ENCODE results near the gene MAPK12.
"Not testable (repeated sequence)": the region's sequence is repeated elsewhere in the genome, so short reads cannot be mapped to it uniquely, and the experiment has no call there.

Gene MAPK12

DNA sequence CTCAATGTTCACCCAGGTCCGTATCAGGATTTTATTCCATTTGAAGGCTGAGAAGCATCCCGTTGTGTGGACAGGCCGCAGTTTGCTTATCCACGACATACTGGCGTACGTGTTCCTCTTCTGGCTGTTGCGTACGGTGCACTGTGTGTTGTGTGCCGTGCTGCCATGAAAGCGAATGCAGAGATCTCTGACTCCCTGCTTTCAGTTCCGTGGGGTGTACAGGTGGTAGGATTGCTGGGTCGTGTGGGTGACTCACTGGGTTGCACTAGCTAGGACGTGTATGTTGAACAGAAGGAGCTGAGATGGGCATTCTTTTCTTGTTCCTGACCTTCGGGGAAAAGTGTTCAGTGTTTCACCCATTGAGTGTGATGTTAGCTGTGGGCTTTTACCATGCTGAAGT, 50.3 kb downstream of the MAPK12 start:
- DNase-seq (ENCODE audit: insufficient read length, low spot score): no peak
- no peak for FAIRE-seq
- no peak for TF ChIP-seq POLR2A (IDR thresholded peaks at IDR 0.05; ENCODE audit: low read depth, low read length)

DNA sequence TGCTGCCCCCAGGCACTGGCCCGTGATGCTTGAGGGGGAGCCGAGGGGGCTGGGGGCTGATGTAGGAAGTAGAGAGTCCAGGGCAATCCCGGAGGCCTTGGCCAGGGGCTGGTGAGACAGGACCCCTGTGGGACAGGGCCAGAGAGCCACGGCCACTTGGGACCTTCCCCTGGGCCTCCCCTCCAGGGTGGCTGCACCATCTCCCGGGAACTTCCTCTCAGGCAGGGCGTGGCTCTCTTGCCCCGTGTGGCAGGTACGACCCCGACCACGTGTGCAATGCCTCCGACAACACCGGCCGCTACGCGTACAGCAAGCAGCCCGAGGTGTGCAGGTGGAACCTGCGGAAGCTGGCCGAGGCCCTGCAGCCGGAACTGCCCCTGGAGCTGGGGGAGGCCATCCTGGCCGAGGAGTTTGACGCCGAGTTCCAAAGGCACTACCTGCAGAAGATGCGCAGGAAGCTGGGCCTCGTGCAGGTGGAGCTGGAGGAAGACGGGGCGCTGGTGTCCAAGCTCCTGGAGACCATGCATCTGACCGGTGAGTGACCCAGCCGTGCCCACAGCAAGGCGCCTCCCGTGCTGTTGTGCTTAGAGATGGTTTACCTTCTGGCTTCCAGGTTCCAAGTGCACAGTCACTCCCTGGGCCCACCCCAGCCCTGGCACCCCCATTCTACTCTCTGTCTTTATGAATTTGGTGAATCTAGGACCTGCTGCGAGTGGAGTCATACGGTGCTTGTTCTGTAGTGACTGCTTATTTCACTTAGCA, 50.9 kb downstream of the MAPK12 start:
- DNase-seq (ENCODE audit: insufficient read length, low spot score) (no peak), FAIRE-seq (no peak)
- TF ChIP-seq POLR2A (IDR thresholded peaks at IDR 0.05; ENCODE audit: low read depth, low read length): no peak

DNA sequence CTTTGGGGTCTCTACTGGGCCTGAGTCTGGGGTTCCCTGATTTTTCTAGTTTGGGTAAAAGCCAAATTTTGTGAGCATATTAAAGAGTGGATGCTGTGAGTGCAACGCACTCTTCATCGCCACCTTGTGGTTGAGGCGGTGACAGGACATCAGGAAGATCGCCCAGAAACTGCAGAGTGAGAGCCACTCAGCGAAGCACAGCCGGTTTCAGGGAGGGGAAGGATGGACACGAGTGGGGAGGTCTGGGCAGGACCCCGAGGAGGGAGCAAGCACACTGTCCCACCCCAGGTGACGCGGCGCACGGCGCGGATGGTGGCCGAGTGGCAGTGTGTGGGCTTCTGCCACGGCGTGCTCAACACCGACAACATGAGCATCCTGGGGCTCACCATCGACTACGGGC, 51.6 kb downstream of the MAPK12 start:
- FAIRE-seq: no peak
- peak; percentile 64 for DNase-seq (ENCODE audit: insufficient read length, low spot score)
- TF ChIP-seq POLR2A (IDR thresholded peaks at IDR 0.05; ENCODE audit: low read depth, low read length): no peak

DNA sequence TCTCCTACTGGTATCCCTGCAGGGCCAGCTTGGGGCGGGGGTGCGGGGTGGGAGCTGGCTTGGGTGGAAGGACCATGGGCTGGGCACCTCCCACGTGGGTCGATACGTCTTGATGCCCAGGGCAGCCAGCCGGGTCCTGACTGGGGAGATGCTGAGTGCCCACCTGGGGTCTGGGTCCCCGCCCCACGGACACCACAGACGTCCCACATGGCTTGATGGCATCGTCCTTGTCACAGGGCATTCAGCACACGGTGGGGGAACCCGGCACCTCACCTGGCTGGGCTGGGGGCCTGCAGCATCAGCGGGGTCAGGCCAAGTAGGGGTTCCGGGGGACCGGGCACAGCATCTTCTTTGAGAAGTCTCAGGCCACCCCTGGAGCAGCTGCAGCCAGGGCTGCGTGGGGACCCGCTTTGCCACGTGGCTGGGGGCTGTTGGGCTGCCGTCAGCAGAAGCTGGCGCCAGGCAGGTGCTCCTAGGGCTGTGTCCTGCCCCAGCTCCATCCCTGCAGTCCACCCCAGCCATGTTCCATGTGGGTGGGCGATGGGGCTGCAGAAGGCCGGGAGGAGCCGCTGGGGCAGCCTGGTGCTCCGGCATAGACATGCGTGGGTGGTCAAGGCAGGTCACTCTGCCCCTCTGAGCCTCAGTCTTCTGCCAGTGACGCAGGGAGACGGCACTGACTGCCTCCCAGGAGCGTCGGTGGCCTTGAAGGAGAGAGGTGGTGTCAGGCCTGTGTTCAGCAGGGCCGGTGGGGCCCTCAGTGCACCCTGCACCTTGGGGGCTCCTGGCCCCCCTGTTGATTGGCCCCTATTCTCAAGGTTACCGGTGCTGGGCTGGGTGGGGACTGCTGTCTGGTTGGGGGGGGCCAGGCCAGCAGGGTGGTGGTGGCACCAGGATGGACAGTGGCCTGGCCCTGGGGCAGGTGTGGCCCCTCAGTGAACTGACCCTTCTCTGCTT, 52.3 kb downstream of the MAPK12 start:
- no peak for FAIRE-seq
- no peak for TF ChIP-seq POLR2A (IDR thresholded peaks at IDR 0.05; ENCODE audit: low read depth, low read length)
- DNase-seq (ENCODE audit: insufficient read length, low spot score): no peak

DNA sequence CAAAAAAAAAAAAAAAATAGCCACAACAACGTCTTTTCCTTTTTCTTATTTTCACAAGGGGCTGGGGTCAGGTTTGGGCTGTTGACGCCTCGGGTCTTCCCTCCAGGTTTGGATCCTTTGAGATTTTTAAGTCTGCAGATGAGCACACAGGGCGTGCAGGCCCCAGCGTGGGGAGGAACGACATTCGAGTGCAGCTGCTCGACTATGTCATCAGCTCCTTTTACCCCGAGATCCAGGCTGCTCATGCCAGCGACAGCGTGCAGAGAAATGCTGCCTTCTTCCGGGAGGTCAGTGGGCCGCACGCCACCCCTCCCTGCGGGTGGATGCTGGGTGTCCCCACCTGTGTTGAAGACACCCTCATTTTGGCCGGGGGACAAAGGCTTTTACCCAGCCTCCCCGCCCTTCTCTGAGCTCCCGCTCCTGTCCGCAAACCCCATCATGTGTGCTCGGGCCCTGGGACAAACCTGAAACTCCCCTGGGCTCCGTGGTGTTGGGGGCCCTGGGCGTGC, 53.0 kb downstream of the MAPK12 start:
- no peak for DNase-seq (ENCODE audit: insufficient read length, low spot score)
- no peak for FAIRE-seq
- TF ChIP-seq POLR2A (IDR thresholded peaks at IDR 0.05; ENCODE audit: low read depth, low read length): no peak

DNA sequence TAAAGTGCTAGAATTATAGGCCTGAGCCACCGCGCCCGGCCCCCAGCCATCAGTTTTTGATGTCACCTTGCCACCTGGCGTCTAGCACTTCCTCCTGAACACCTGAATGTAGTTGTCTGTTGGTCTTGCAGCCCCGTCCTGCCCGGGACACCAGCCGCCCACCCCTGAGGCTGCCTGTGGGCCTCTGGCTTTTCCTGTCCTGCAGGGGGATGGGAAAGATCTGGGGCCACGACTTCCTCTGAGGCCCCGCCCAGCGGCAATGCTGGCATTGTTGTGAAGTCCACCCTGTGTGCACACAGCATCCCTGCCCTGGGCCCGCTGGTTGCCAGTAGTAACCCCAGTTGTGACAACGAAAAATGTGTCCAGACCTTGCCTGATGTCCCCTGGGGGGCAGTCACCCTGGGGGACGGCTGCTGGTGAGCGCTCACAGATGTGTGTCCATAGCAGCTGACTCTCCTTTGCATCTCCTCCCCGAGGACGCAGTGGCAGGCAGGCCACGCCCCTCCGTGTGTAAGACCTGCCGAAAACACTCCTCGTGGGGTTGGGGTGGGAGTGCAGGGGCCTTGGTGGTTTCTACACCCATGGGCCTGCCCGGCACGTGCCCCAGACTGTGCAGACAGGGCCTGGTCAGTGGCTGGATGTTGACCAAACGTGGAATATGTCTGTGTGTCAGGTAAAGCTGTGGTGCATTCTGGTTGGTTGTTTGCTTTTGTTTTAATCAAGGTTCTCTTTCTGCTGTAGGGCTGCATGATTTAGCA, 53.9 kb downstream of the MAPK12 start:
- TF ChIP-seq POLR2A (IDR thresholded peaks at IDR 0.05; ENCODE audit: low read depth, low read length): no peak
- no peak for DNase-seq (ENCODE audit: insufficient read length, low spot score)
- FAIRE-seq: no peak

DNA sequence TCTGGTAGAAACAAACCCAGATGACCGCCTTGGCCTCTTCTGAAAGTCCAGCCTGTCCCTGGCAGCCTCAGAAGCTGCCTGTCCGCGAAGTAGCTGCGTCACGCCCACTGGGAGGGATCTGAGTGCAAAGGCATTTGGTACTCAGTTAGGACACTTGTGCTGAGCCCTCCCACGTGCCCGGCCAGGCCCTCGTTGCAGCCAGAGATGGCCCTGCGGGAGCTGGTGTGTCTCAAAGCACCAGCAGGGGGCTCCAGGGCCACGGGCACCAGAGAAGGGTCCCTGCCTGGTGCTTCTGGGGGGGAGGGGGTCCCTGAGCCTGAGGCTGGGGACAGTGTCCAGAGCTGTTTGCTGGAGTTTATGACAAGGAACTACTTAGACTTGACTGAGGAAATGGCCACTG, 54.9 kb downstream of the MAPK12 start:
- DNase-seq (ENCODE audit: insufficient read length, low spot score) (no peak), FAIRE-seq (no peak)
- TF ChIP-seq POLR2A (IDR thresholded peaks at IDR 0.05; ENCODE audit: low read depth, low read length): no peak

DNA sequence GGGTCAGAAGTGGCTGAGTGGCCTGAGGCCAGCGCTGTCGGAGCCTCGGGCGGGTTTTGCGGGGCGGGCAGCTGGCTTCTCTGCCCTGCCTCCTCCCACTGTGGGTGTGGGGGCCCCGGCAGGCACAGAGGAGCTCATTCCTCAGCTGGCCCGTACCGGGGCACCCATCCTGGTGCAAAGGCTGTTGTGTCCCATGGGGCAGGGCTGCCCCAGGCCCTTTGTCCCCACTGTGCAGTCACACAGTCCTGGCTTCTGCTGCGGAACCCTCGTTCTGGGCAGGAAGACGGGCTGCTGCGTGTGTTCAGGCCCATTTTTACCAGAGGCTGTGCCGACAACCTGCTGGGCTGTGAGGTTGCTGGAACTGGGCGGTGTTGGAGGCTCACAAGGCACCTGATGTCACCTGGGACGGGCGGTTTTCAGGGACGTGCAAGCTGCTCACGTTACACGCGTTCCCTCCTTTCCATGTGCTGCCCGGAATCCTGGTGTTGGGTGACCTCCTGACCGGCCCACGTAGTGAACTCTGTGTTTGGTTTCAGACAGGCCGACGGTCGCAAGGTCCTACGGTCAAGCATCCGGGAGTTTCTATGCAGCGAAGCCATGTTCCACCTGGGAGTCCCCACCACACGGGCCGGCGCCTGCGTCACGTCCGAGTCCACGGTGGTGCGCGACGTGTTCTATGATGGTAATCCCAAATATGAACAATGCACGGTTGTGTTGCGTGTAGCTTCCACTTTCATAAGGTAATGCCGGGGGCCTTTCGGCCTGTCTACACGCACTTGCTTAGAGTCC, 55.5 kb downstream of the MAPK12 start:
- no peak for TF ChIP-seq POLR2A (IDR thresholded peaks at IDR 0.05; ENCODE audit: low read depth, low read length)
- FAIRE-seq (no peak), DNase-seq (ENCODE audit: insufficient read length, low spot score) (no peak)

DNA sequence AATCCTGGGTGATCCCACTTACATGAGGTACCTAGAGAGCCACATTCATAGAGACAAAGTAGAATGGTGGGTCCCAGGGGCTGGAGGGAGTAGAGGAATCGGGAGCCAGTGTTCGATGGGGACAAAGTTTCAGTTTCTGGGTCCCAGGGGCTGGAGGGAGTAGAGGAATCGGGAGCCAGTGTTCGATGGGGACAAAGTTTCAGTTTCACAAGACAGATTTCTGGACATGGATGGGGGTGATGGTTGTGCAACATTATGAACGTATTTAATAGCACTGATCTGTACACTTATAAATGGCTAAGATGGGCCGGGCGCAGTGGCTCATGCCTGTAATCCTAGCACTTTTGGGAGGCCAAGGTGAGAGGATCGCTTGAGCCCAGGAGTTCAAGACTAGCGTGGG, 56.5 kb downstream of the MAPK12 start:
- DNase-seq (ENCODE audit: insufficient read length, low spot score); FAIRE-seq: not testable (repeated sequence)

DNA sequence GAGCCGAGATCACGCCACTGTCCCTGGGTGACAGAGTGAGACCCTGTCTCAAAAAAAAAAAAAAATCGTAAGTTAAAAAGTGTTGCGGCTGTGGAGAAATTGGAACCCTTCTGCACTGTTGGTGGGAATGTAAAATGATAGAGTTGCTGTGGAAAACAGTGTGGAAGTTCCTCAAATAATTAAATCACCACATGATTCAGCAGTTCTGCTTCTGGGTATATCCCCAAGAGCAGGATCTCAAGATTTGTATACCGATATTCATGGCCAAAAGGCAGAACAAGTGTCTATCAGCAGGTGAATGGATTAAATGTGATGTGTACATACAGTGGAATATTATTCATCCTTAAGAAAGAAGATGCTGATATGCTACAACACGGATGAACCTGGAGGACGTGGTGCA, 56.9 kb downstream of the MAPK12 start:
- FAIRE-seq (no peak), DNase-seq (ENCODE audit: insufficient read length, low spot score) (no peak)
- TF ChIP-seq POLR2A (IDR thresholded peaks at IDR 0.05; ENCODE audit: low read depth, low read length): no peak

DNA sequence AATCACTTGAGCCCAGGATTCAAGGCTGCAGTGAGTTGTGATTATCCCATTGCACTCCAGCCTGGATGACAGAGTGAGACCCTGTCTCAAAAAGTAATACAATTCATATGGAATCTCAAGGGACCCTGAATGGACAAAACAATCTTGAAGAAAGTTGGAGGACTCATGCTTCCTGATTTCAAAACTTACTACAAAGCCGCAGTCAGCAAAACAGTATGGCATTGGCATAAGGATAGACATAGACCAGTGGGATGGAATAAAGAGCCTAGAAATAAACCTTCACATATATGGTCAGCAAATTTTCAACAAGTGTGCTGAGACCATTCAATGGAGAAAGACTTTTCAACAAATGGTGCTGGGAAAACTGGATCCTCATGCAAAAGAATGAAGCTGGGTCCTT, 58.2 kb downstream of the MAPK12 start:
- no peak for DNase-seq (ENCODE audit: insufficient read length, low spot score)
- no peak for TF ChIP-seq POLR2A (IDR thresholded peaks at IDR 0.05; ENCODE audit: low read depth, low read length)
- no peak for FAIRE-seq
